DMS79 treated with DMSO at 0.1 percent for 48 hours (cell line): ENCODE data around the gene MRPL23.
"Not testable (repeated sequence)": the region's sequence is repeated elsewhere in the genome, so short reads cannot be mapped to it uniquely, and the experiment has no call there.

Source experiments
- DNase-seq: peaks from one replicate; lab custom pipeline; 2025; lab: John Stamatoyannopoulos, UW

MRPL23 gene

DNA sequence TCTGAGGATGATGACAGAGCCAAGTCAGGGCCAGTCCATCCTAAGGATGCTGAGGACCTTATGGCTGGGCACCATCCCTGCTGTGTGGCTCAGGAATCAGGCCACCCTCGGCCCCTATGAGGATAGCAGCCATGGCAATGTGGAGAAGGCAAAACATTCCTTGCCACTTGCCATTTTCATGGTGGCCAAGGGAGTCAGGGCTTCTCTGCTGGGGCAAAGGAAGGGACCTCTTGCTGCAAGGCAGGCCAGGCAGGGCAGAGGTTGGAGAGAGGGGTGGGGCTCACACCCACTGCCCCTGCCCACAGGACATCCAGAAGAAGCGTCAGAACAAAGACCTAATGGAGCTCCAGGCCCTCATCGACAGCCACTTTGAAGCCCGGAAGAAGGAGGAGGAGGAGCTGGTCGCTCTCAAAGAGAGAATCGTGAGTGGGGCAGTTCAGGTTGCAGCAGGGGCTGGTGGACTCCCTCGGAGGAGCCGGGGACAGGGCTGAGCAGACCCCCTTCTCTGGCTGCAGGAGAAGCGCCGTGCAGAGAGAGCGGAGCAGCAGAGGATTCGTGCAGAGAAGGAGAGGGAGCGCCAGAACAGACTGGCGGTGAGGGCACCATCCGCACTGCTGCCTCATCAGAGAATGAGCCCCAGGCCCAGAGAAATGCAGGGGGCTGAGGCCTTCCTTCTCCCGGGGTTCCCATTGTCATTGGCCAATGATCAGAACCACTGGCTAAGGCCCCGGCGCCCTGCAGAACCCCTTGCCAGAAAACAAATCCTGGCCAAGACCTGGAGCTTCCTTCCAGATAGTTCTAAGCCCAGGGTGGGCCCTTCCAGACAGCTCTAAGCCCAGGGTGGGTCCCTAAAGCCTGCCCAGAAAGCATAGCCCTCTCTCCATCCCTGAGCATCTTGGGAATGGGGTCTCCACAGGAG lies 13.5 kb upstream of the MRPL23 start:
- no peak for DNase-seq

DNA sequence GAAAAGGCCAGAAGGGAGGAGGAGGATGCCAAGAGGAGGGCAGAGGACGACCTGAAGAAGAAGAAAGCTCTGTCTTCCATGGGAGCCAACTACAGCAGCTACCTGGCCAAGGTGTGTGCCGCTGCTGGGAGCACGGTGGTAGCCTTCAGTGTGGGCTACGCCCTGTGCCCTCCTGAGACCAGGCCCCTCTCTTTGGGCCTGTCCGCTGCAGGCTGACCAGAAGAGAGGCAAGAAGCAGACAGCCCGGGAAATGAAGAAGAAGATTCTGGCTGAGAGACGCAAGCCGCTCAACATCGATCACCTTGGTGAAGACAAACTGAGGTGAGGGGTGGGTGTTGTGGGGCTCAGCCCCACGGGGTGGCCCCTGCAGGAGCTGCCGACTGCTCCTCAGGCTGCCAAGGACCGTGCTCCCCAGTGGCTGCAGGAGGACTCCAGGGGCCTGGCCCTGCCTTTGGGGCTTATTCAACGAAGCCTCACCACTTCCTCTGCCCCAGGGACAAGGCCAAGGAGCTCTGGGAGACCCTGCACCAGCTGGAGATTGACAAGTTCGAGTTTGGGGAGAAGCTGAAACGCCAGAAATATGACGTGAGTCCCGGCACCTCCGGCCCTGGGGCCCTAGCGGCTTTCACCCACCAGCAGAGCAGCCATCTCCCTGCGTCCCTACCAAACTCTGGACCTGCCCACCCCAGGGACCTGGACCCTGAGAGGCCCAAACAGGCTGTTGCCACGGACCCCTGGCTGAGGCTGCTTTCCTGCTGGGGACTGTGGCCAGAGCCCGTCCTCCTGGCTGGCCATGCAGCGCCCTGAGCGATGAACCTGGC lies 12.6 kb upstream of the MRPL23 start:
- DNase-seq, result no peak

DNA sequence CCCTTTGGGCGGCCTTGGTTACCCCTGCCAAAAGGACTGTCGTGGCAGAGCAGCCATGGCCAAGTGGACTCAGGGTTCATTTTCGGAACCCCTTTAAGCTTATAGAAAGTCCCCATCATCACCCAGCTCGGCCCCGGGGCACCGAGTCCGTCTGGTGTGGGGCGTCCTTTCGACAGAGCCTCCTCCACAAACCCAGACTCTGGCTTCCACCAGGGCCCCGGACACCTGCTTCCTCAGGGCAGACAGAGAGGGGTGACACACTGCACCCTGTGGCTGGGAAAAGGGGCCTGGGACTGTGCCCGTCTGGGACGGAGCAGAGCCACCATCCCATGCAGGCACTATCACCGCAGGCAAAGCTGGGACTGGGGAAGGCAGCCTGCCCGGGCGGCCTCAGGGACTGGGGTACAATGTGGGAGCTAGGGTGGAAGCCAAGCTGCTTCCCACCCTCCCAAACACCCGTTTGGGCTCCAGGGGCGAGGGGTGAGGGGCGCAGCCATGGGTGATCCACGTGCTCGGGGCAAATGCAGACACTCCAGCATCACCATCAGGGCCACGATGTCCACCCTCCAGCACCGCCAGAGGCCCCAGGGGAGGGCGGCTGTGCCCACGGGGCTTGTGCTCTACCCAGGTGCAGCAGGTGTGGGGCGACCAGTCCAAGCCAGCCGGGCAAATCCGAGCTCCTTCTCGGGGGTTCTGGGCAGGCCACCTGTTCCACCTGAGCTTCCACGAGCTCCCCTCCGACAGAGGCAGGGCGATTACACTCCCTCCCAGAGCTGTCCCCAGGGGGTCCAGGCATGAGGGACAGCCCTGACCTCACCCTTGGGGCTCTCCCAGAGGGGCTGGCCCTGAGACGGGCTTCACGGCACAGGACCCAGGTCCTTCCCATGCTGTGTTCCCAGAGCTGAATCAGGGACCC lies 11.7 kb upstream of the MRPL23 start:
- no peak for DNase-seq

DNA sequence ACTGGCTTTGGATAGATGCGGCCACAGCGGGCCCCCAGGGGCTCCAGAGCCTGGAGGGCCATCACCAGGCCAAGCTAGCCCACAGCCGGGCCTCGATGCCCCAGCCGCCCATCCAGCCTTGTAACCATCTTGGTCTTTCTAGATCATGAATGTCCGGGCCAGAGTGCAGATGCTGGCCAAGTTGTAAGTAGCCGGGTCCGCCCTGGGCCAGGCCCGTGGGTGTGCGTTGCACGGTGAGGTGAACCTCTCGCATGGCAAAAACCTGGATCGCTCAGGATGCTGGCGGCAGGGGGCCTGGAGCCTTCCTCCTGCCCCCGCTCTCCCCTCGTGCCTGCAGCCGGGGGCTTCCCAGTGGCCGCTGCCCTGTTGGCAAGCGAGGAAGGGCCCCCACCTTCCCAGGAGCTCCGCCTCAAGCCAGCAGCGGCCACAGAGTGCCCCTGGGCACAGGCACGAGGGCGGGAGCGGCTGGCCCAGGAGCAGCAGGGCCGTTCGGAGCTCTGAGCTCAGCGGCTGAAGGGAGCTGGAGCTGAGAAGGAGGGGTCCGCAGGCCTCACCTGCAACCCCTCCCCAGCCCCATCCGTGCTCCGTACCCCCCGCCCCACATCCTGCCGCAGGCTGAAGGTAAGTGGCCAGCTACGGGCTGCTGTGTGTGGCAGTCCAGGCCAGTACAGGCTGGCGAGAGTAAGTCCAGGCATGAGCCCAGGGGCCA lies 10.9 kb upstream of the MRPL23 start:
- no peak for DNase-seq

GRCh38 chr11:1936781-1937615 lies 10.1 kb upstream of the MRPL23 start:
- no peak for DNase-seq

- no peak for DNase-seq
These were observed 9.4 kb upstream of the MRPL23 start for GRCh38 chr11:1937616-1938342.

DNA sequence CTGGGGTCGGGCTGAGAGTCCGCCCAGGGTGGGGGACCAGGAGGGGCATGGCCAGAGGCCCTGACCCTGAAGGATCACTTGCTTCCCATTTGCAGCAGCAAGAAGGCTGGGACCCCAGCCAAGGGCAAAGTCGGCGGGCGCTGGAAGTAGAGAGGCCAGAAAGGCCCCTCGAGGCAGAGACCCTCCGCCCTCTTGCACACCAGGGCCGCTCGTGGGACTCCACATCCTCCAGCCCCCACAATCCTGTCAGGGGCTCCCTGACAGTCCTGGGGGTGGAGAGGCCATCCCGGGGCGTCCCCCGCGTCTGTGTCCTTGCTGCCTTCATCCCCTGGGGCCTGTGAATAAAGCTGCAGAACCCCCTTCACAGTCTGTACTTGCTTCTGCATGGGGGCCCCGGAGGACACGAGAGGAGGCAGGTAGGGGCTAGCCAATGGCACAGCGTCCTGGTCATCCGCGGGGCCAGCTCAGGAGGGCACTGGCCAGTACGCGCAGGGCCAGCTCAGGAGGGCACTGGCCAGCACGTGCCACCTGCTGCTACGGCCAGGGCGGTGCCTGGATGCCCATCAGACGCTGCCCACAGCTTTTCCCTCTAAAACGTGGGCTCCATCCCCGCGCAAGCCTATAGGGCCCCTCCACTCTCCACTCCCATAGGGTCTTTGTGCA lies 8.7 kb upstream of the MRPL23 start:
- no peak for DNase-seq

DNA sequence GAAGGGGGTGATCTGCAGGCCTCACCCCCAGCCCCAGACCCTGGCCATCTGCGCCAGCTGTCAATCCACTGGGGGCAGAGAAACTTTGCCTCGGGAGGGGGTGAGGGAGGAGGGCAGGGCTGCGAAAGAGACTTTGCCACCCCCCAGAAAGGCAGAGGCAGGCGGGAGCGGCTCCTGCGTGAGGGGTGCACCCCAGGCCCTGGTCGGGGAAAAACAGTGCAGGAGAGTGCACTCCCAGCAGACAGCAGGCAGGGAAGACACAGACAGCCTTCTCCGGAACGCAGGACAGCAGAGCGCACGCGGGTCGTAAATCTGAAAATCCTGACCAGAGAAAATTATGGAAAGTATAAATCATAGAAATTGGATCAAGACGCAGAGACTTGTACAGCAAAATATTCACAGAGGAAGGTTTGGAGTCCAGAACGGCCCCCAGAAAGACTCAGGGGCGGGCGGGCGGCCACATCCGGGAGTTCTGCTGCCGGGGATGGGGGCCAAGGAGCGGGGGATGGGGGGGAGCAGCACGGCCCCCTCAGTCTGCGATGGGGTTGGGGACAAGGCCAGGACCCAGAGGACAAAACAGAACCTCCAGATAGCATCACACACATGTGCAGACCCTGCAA lies 8.0 kb upstream of the MRPL23 start:
- no peak for DNase-seq

- DNase-seq, result not testable (repeated sequence)
These were observed 7.3 kb upstream of the MRPL23 start for GRCh38 chr11:1939788-1940187.

DNA sequence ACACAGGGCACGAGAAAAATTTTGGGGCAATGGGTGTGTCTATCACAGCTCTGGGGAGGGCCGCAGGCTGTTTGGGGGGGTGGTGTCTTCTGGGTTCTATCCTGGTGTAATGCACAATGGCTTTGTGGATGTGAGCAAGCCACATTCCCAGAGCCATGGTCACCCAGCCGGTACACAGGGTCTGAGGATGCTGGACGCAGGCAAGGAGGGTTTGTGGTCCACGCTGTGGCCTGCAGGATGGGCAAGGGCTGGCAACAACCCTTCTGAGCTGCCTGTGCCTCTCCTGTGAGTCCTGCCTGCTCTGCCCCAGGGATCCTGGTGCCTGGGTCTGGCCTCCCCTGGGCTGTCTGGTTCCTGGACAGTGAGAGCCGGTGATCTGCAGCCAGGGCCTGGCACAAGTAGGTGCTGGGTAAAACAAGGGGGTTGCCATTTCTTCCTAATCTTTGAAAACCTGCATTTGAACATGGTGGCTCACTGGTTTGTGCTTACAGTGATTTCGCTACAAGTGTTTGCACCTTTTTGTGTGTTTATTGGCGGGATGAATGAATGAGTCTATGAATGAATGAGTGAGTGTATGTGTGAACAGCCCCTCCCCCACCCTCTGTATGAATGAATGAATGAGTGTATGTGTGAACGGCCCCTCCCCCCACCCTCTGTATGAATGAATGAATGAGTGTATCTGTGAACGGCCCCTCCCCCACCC lies 4.4 kb upstream of the MRPL23 start:
- DNase-seq, result no peak

DNA sequence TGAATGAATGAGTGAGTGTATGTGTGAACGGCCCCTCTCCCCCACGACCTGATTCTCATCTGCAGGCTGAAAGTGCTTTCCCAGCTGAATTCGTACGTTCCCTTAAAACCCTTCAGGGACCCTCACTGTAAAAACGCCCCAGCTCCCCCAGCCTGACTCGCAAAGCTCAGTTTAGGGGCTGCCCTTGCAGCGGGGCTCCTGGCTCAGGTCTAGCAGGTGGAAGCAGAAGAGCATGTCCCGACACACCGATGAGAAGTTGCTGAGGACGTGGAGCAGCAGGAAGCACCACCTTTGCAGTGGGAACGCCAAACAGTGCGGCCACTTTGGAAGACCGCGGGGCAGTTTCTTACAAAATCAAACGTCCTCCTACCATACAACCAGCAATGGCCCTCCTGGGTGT lies 3.6 kb upstream of the MRPL23 start:
- DNase-seq, result peak; percentile 47

GRCh38 chr11:1943977-1944376 lies 3.2 kb upstream of the MRPL23 start:
- DNase-seq, result peak; percentile 53

- DNase-seq, result no peak
These were observed 583 bp downstream of the MRPL23 start for GRCh38 chr11:1947592-1948237.

GRCh38 chr11:1948389-1948788 lies 1.3 kb downstream of the MRPL23 start:
- DNase-seq, result no peak

GRCh38 chr11:1949302-1949701 lies 2.2 kb downstream of the MRPL23 start:
- DNase-seq, result no peak

DNA sequence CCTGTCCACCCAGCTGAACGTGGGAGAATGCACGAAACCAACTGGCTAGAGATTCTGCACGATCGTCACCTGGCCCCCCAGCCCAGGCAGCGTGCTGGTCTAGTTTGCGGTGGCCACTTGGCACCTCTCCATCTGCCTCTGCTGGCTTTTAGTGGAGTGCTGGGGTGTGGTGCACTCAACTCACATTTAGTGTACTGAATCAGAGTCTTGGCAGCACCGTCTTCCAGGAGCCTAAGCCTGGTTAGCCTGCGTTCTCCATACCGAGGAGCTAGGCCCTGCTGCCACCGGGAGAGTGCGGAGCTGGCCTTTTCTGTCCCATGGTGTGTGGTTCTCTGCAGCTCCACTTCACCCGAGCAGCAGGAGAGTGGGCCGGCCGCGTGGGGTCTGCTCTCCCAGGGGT lies 2.8 kb downstream of the MRPL23 start:
- no peak for DNase-seq

DNA sequence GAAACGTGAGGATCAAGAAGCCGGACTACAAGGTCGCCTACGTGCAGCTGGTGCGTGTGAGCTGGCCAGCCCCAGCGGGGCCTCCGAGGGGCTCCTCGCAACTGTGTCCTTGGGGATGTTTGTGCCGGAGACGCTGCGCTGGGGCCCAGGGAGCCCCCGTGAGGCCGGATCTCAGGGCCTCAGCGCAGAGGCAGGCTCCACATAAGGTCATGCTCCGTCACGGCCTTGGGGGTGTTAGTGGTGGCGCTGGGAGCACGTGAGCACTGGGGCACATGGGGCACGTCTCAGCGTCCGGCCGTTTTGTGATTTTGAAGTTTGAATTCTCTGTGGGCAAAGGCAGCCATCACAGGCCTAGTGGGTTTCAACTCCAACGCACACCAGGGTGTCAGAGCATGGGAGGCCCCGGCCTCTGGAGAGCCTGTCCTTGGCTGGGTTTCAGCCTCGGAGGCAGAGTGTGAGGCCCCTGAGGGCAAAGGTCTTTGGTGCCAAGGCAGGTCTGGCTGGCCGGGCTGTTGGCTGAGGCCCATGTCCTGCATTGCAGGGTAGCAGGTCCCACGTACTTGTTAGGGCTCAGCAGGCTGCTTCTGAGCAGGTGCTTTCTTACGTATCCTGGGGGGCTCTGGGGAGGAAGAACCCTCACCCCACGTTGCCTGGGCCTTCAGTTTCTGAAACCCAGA lies 5.8 kb downstream of the MRPL23 start:
- DNase-seq, result no peak
